Astrocyte of the cerebellum (primary cell): ENCODE measurements around the gene IQGAP3.

Experiments used
- DNase-seq: peaks from one replicate; pipeline ENCODE4 v3.0.0-alpha.2; 2011; ENCODE audit warnings: low read depth
- H3K4me3 ChIP-seq: 2 replicates; pipeline ENCODE4 v1.5.1; 2011; ENCODE audit warnings: mild to moderate bottlenecking, low read depth, low read length, moderate library complexity
- CTCF ChIP-seq: IDR thresholded peaks from 2 replicates; pipeline ENCODE4 v1.5.1; 2012; ENCODE audit warnings: low read length, low read depth, moderate library complexity, mild to moderate bottlenecking; ENCODE audit errors: missing control alignments
- in situ Hi-C: cut with HindIII; loops from 2 replicates; pipeline ENCODE4 v1.10.0; 2017; ENCODE audit warnings: low sequenced_read_pairs

The IQGAP3 gene

GRCh38 chr1:156528231-156528630 is 44.1 kb downstream of the IQGAP3 start:
- in situ Hi-C loops, result no loop called here
- no peak overlapping the region for H3K4me3 ChIP-seq
- no peak for DNase-seq
- no peak for TF ChIP-seq CTCF

- no peak for DNase-seq
- H3K4me3 ChIP-seq, result no peak overlapping the region
- TF ChIP-seq CTCF, result no peak
- in situ Hi-C loops, result no loop called here
Measured at GRCh38 chr1:156527584-156527983, 44.8 kb downstream of the IQGAP3 start.

GRCh38 chr1:156525856-156526489 is 46.4 kb downstream of the IQGAP3 start:
- no peak for DNase-seq
- no peak for TF ChIP-seq CTCF
- no peak overlapping the region for H3K4me3 ChIP-seq
- in situ Hi-C loops, result no loop called here

DNA sequence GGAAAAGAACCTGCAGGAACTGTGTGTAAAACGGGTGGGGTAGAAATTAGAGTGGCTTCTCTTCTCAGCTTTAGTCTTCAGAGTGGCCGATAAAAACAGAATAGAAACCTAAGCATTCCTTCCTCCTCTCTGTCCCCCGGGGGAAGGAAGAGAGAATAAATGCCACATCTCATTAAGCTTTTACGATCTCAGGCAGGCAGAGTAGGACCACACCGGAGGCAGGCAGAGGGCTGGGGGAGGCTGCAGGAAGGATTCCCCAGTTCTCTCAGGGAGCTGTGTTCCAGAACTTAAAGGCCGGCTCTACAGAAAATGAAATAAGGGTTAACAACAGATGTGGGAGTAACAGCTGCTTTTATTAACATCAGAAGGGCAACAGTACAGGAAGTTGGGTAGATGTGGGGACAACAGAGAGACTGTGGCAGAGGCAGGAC is 47.3 kb downstream of the IQGAP3 start:
- no peak for TF ChIP-seq CTCF
- no peak overlapping the region for H3K4me3 ChIP-seq
- DNase-seq, result no peak
- in situ Hi-C loops, result no loop called here

DNA sequence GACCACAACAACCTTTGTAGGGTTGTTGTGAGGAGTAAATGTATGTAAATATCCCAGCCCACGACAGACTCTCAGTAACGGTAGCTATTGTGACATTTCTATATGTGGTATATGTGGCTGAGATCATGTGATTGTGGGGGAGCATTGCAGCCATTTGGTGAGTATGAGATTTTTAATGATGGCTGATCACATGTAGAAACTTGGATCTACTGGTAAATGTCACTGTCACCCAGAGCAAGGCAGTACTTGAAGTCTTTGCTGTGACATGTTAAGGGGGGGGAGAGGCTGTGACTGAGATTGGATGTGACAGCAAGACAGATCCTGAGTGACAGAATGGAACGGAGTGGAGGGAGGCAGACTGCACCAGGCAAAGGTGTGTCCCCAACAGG is 47.9 kb downstream of the IQGAP3 start:
- no peak overlapping the region for H3K4me3 ChIP-seq
- no peak for DNase-seq
- TF ChIP-seq CTCF, result no peak
- in situ Hi-C loops, result no loop called here

DNA sequence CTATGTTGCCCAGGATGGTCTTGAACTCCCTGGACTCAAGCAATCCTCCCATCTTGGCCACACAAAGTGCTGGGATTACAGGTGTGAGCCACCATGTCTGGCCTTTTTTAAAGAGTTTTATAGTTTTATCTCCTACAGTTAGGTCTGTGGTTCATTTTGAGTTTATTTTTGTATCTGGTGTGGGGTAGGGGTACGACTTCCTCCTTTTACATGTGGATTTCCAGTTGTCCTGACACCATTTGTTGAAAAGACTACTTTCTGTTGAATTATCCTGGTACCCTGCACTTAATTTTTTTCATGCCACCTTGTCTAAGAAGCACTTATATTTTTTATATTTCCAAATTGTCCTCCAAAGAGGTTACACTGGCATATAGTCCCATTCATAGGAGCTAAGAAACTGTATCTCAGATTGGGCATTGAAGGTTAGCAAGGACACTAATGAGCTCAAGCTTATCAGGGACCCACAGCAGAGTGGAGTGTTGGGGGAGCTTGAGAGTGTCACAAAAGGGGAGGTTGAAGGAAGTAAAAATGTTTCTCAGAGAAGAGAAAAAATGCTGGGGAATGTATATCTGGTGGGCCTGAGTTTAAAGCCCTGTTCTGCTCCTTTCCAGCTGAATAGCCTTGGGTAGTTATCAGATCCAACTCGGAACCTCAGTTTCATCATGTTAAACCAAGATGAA is 48.4 kb downstream of the IQGAP3 start:
- TF ChIP-seq CTCF, result no peak
- no peak overlapping the region for H3K4me3 ChIP-seq
- in situ Hi-C loops, result no loop called here

More for the DNA sequence above, 48.4 kb downstream of the IQGAP3 start:
- no peak for DNase-seq
